ENCODE results near the gene SPTBN1.

Gene SPTBN1

GRCh38 chr2:54611830-54612545, 155.9 kb downstream of the SPTBN1 start:
- DNase-seq (ENCODE audit: low read depth) = no peak

- no peak for DNase-seq (ENCODE audit: low read depth)
Observed at GRCh38 chr2:54613386-54613785, 157.3 kb downstream of the SPTBN1 start.

- DNase-seq (ENCODE audit: low read depth) = no peak
Observed at GRCh38 chr2:54613794-54614257, 157.7 kb downstream of the SPTBN1 start.

- no peak for DNase-seq (ENCODE audit: low read depth)
Observed at GRCh38 chr2:54614819-54615218, 158.7 kb downstream of the SPTBN1 start.

GRCh38 chr2:54615832-54616534, 159.9 kb downstream of the SPTBN1 start:
- DNase-seq (ENCODE audit: low read depth) = no peak

GRCh38 chr2:54617409-54617808, 161.3 kb downstream of the SPTBN1 start:
- DNase-seq (ENCODE audit: low read depth) = no peak

- no peak for DNase-seq (ENCODE audit: low read depth)
Observed at GRCh38 chr2:54618646-54619565, 162.8 kb downstream of the SPTBN1 start.

GRCh38 chr2:54619660-54620231, 163.6 kb downstream of the SPTBN1 start:
- no peak for DNase-seq (ENCODE audit: low read depth)

- no peak for DNase-seq (ENCODE audit: low read depth)
Observed at GRCh38 chr2:54620948-54621347, 164.8 kb downstream of the SPTBN1 start.

- no peak for DNase-seq (ENCODE audit: low read depth)
Observed at GRCh38 chr2:54624591-54625071, 168.5 kb downstream of the SPTBN1 start.

- DNase-seq (ENCODE audit: low read depth) = no peak
Observed at GRCh38 chr2:54626131-54626530, 170.0 kb downstream of the SPTBN1 start.

GRCh38 chr2:54626884-54627283, 170.8 kb downstream of the SPTBN1 start:
- no peak for DNase-seq (ENCODE audit: low read depth)

GRCh38 chr2:54627973-54628372, 171.8 kb downstream of the SPTBN1 start:
- no peak for DNase-seq (ENCODE audit: low read depth)

- DNase-seq (ENCODE audit: low read depth) = no peak
Observed at GRCh38 chr2:54628418-54628817, 172.3 kb downstream of the SPTBN1 start.

GRCh38 chr2:54628957-54629356, 172.8 kb downstream of the SPTBN1 start:
- no peak for DNase-seq (ENCODE audit: low read depth)

GRCh38 chr2:54629390-54629789, 173.3 kb downstream of the SPTBN1 start:
- DNase-seq (ENCODE audit: low read depth) = no peak

- no peak for DNase-seq (ENCODE audit: low read depth)
Observed at GRCh38 chr2:54629914-54630857, 174.1 kb downstream of the SPTBN1 start.

- no peak for DNase-seq (ENCODE audit: low read depth)
Observed at GRCh38 chr2:54630858-54631497, 174.9 kb downstream of the SPTBN1 start.

GRCh38 chr2:54631755-54632154, 175.6 kb downstream of the SPTBN1 start:
- DNase-seq (ENCODE audit: low read depth) = no peak
